EH (cell line): Measurements from ENCODE around the gene GRB2.
"Not testable (repeated sequence)": the region's sequence is repeated elsewhere in the genome, so short reads cannot be mapped to it uniquely, and the experiment has no call there.

Source experiments
- DNase-seq: peaks from one replicate; pipeline ENCODE4 v3.0.0-alpha.2; 2015; ENCODE audit warnings: low read depth

Gene GRB2

GRCh38 chr17:75386430-75386829 lies 19.0 kb downstream of the GRB2 start:
- no peak for DNase-seq

GRCh38 chr17:75384751-75385150 lies 20.7 kb downstream of the GRB2 start:
- no peak for DNase-seq

- no peak for DNase-seq
Measured at GRCh38 chr17:75383842-75384195, 21.7 kb downstream of the GRB2 start.

- DNase-seq, result no peak
Measured at GRCh38 chr17:75380750-75381149, 24.7 kb downstream of the GRB2 start.

GRCh38 chr17:75380315-75380714 lies 25.2 kb downstream of the GRB2 start:
- DNase-seq, result no peak

- DNase-seq, result not testable (repeated sequence)
Measured at GRCh38 chr17:75379426-75379825, 26.1 kb downstream of the GRB2 start.

GRCh38 chr17:75373280-75373679 lies 32.2 kb downstream of the GRB2 start:
- DNase-seq, result no peak

- no peak for DNase-seq
Measured at GRCh38 chr17:75371981-75372380, 33.5 kb downstream of the GRB2 start.

GRCh38 chr17:75371339-75371738 lies 34.1 kb downstream of the GRB2 start:
- no peak for DNase-seq

GRCh38 chr17:75370286-75370915 lies 35.1 kb downstream of the GRB2 start:
- DNase-seq, result no peak

- DNase-seq, result not testable (repeated sequence)
Measured at GRCh38 chr17:75367838-75368789, 37.4 kb downstream of the GRB2 start.

GRCh38 chr17:75367312-75367711 lies 38.2 kb downstream of the GRB2 start:
- DNase-seq, result peak; percentile 46

GRCh38 chr17:75366432-75366831 lies 39.0 kb downstream of the GRB2 start:
- DNase-seq, result no peak

GRCh38 chr17:75365931-75366275 lies 39.6 kb downstream of the GRB2 start:
- DNase-seq, result no peak

GRCh38 chr17:75365009-75365930 lies 40.2 kb downstream of the GRB2 start:
- DNase-seq, result peak; percentile 16

GRCh38 chr17:75364078-75364477 lies 41.4 kb downstream of the GRB2 start:
- DNase-seq, result peak; percentile 87

GRCh38 chr17:75361996-75362395 lies 43.5 kb downstream of the GRB2 start:
- DNase-seq, result no peak

GRCh38 chr17:75361344-75361743 lies 44.1 kb downstream of the GRB2 start:
- no peak for DNase-seq

GRCh38 chr17:75356260-75356937 lies 49.1 kb downstream of the GRB2 start:
- no peak for DNase-seq

GRCh38 chr17:75353176-75353575 lies 52.3 kb downstream of the GRB2 start:
- DNase-seq, result no peak

GRCh38 chr17:75352079-75352569 lies 53.4 kb downstream of the GRB2 start:
- no peak for DNase-seq

GRCh38 chr17:75350706-75351105 lies 54.8 kb downstream of the GRB2 start:
- no peak for DNase-seq
